GM19328 (cell line): ENCODE results near the gene SPCS3.
A peak's percentile ranks its signal among the peaks of the same experiment; 100 is the strongest.
"Not testable (repeated sequence)": the region's sequence is repeated elsewhere in the genome, so short reads cannot be mapped to it uniquely, and the experiment has no call there.

ENCODE experiments used
- ATAC-seq: cut with Tn5 transposase; IDR thresholded peaks from one replicate; pipeline ENCODE4 v1.9.1; 2021; ENCODE audit warnings: mild to moderate bottlenecking, moderate library complexity; ENCODE audit not compliant: unreplicated experiment

SPCS3 gene

GRCh38 chr4:176302283-176303275 lies 17.2 kb upstream of the SPCS3 start:
- ATAC-seq = no peak

GRCh38 chr4:176303938-176304337 lies 15.8 kb upstream of the SPCS3 start:
- no peak for ATAC-seq

- ATAC-seq = no peak
These were observed 12.7 kb upstream of the SPCS3 start for GRCh38 chr4:176306837-176307665.

GRCh38 chr4:176307666-176307930 lies 12.2 kb upstream of the SPCS3 start:
- no peak for ATAC-seq

- peak; percentile 32 for ATAC-seq
These were observed 11.3 kb upstream of the SPCS3 start for GRCh38 chr4:176308441-176308840.

GRCh38 chr4:176309046-176309445 lies 10.7 kb upstream of the SPCS3 start:
- peak; percentile 98 for ATAC-seq

GRCh38 chr4:176309772-176310171 lies 10.0 kb upstream of the SPCS3 start:
- no peak for ATAC-seq

- no peak for ATAC-seq
These were observed 6.0 kb upstream of the SPCS3 start for GRCh38 chr4:176313596-176314336.

GRCh38 chr4:176319151-176319703 lies 539 bp upstream of the SPCS3 start:
- ATAC-seq = no peak

- peak; percentile 74 for ATAC-seq
These were observed 692 bp downstream of the SPCS3 start for GRCh38 chr4:176320340-176320975.

- no peak for ATAC-seq
These were observed 1.2 kb downstream of the SPCS3 start for GRCh38 chr4:176320976-176321361.

- ATAC-seq = no peak
These were observed 1.8 kb downstream of the SPCS3 start for GRCh38 chr4:176321589-176321988.

GRCh38 chr4:176323511-176324160 lies 3.9 kb downstream of the SPCS3 start:
- no peak for ATAC-seq

- ATAC-seq = not testable (repeated sequence)
These were observed 5.1 kb downstream of the SPCS3 start for GRCh38 chr4:176324876-176325275.

GRCh38 chr4:176333076-176333475 lies 13.3 kb downstream of the SPCS3 start:
- no peak for ATAC-seq

GRCh38 chr4:176334066-176334465 lies 14.3 kb downstream of the SPCS3 start:
- no peak for ATAC-seq

GRCh38 chr4:176335421-176335820 lies 15.7 kb downstream of the SPCS3 start:
- ATAC-seq = no peak

- no peak for ATAC-seq
These were observed 20.4 kb downstream of the SPCS3 start for GRCh38 chr4:176339936-176340761.
